GM23338 (cell line): ENCODE results near the gene S100PBP. TPM values are rescaled to one million over a fixed set of nuclear protein-coding genes. Genes with fewer than 3 reads are reported as not detected.
A peak's percentile ranks its signal among the peaks of the same experiment; 100 is the strongest.

Experiments
- ATAC-seq: fragments of 200-7000 bp; cut with Tn5 transposase; 3 replicates; pipeline ENCODE4 v1.9.1; 2020
- DNase-seq: peaks from one replicate; pipeline ENCODE4 v3.0.0-alpha.2; 2015; ENCODE audit warnings: low spot score
- H2AFZ ChIP-seq: fragments of 200-600 bp; sonication (generic); 2 replicates; pipeline ENCODE4 v1.8.0; 2016; ENCODE audit warnings: antibody characterized with exemption, mild to moderate bottlenecking, moderate library complexity
- H3F3A ChIP-seq: fragments of 200-600 bp; sonication (generic); replicated peaks from 2 replicates; pipeline ENCODE4 v1.8.0; 2017; ENCODE audit warnings: antibody characterized with exemption, mixed run types, low read depth
- H3K27ac ChIP-seq: fragments of 200-600 bp; sonication (generic); 2 replicates; pipeline ENCODE4 v1.6.1; 2016; ENCODE audit warnings: low read depth
- H3K27me3 ChIP-seq: fragments of 200-600 bp; sonication (generic); 2 replicates; pipeline ENCODE4 v1.8.0; 2016; ENCODE audit warnings: mild to moderate bottlenecking, mixed run types, moderate library complexity; ENCODE audit not compliant: insufficient read depth
- H3K36me3 ChIP-seq: fragments of 200-600 bp; sonication (generic); 2 replicates; pipeline ENCODE4 v1.8.0; 2016; ENCODE audit warnings: mild to moderate bottlenecking; ENCODE audit not compliant: insufficient read depth
- H3K4me1 ChIP-seq: fragments of 200-600 bp; sonication (generic); 2 replicates; pipeline ENCODE4 v1.8.0; 2016; ENCODE audit warnings: mild to moderate bottlenecking, moderate library complexity; ENCODE audit not compliant: insufficient read depth
- H3K4me2 ChIP-seq: fragments of 200-600 bp; sonication (generic); 2 replicates; pipeline ENCODE4 v1.7.1; 2017; ENCODE audit warnings: mixed run types
- H3K4me3 ChIP-seq: fragments of 200-600 bp; sonication (generic); 2 replicates; pipeline ENCODE4 v1.6.1; 2016; ENCODE audit warnings: mixed run types
- H3K79me2 ChIP-seq: fragments of 200-600 bp; sonication (generic); replicated peaks from 2 replicates; pipeline ENCODE4 v1.8.0; 2017; ENCODE audit warnings: mild to moderate bottlenecking; ENCODE audit not compliant: insufficient read depth
- H3K9me2 ChIP-seq: fragments of 200-600 bp; sonication (generic); 2 replicates; pipeline ENCODE4 v1.8.0; 2017; ENCODE audit not compliant: insufficient read depth
- H4K20me1 ChIP-seq: fragments of 200-600 bp; sonication (generic); replicated peaks from 2 replicates; pipeline ENCODE4 v1.8.0; 2017; ENCODE audit warnings: mild to moderate bottlenecking; ENCODE audit not compliant: insufficient read depth
- H3K27ac Mint-ChIP-seq: 2 replicates; pipeline ENCODE4 v1.8.0; 2020; ENCODE audit warnings: inconsistent platforms, mild to moderate bottlenecking, moderate library complexity, mixed read lengths
- H3K27me3 Mint-ChIP-seq: 3 replicates; pipeline ENCODE4 v1.8.0; 2022; ENCODE audit warnings: low read depth, mild to moderate bottlenecking, moderate library complexity, mixed read lengths, inconsistent platforms; ENCODE audit not compliant: insufficient read depth, poor library complexity
- H3K36me3 Mint-ChIP-seq: 3 replicates; pipeline ENCODE4 v1.8.0; 2021; ENCODE audit warnings: low read depth, mild to moderate bottlenecking, inconsistent platforms, moderate library complexity, mixed read lengths
- H3K4me1 Mint-ChIP-seq: 3 replicates; pipeline ENCODE4 v1.8.0; 2020; ENCODE audit warnings: mild to moderate bottlenecking, inconsistent platforms, mixed read lengths
- H3K4me3 Mint-ChIP-seq: 3 replicates; pipeline ENCODE4 v1.8.0; 2021; ENCODE audit warnings: moderate library complexity, mild to moderate bottlenecking, inconsistent platforms, mixed read lengths
- H3K9me3 Mint-ChIP-seq: 3 replicates; pipeline ENCODE4 v1.8.0; 2020; ENCODE audit warnings: moderate library complexity, mild to moderate bottlenecking, inconsistent platforms, mixed read lengths
- CREB1 ChIP-seq: fragments of 250-450 bp; sonication (Bioruptor Pico); IDR thresholded peaks from 2 replicates; pipeline ENCODE4 v1.5.0; 2020; ENCODE audit warnings: low read depth, mild to moderate bottlenecking, moderate library complexity
- CTCF ChIP-seq, 2 experiments: fragments of 200-600 bp in 1 of 2; sonication (generic) in 1 of 2; conservative IDR thresholded peaks; 2 replicates each; pipeline versions ENCODE4 v1.5.1 to v1.6.1; 2016 to 2017; ENCODE audit warnings: antibody characterized with exemption in 2 of 2, low read depth in 2 of 2, mild to moderate bottlenecking in 2 of 2, moderate library complexity in 1 of 2
- ETS1 ChIP-seq: IDR thresholded peaks from 2 replicates; pipeline ENCODE4 v1.6.1; 2016; ENCODE audit warnings: antibody characterized with exemption
- EZH2 ChIP-seq: fragments of 200-600 bp; sonication (generic); IDR thresholded peaks from one replicate; pipeline ENCODE4 v1.8.0; 2017; ENCODE audit warnings: antibody characterized with exemption, mild to moderate bottlenecking, low read depth; ENCODE audit not compliant: unreplicated experiment
- NANOG ChIP-seq: IDR thresholded peaks from 2 replicates; pipeline ENCODE4 v1.6.1; 2016; ENCODE audit warnings: antibody characterized with exemption, borderline replicate concordance
- POLR2AphosphoS5 ChIP-seq: IDR thresholded peaks from 2 replicates; pipeline ENCODE4 v1.6.1; 2016; ENCODE audit warnings: antibody characterized with exemption, low read depth
- REST ChIP-seq: IDR thresholded peaks from one replicate; pipeline ENCODE4 v1.6.1; 2018; ENCODE audit warnings: antibody characterized with exemption; ENCODE audit not compliant: unreplicated experiment
- STAT1 ChIP-seq: IDR thresholded peaks from one replicate; pipeline ENCODE4 v1.6.1; 2016; ENCODE audit warnings: antibody characterized with exemption; ENCODE audit not compliant: unreplicated experiment
- polyA plus RNA-seq: library from polyadenylated mRNA; unstranded; fragments of >200 nt; fragmentation: Nextera tagmentation; extraction: Ambion mirVana; gene quantifications from 2 replicates; pipeline ENCODE4 v1.2.1, GENCODE V29; 2016
- total RNA-seq: library from RNA; depleted of rRNA; stranded (reverse); fragments of >200 nt; shearing (Covaris generic); gene quantifications from 2 replicates; pipeline ENCODE4 v1.2.3, GENCODE V29; 2014

The S100PBP gene
- total and polyA plus RNA-seq, 2 experiments from 2014 or later: 30.6 to 65.2 TPM

GRCh38 chr1:32884726-32885125 lies 67.3 kb downstream of the S100PBP start (continued):
- TF ChIP-seq NANOG (no peak), POLR2AphosphoS5 (no peak), CTCF (conservative IDR thresholded peaks at IDR 0.05; ENCODE audit: low read depth in 2 of 2) (no peak)

- Mint-ChIP-seq H3K4me3 (peak overlapping the region; percentile 59), H3K4me1 (peaks cover 20% of the 10 kb centered on the region), H3K27me3 (peaks cover 27% of the 10 kb centered on the region), H3K36me3 (no peaks in the 10 kb centered on the region; the same call in 2 of the 3 replicates), H3K27ac (no peak overlapping the region), H3K9me3 (no peaks in the 10 kb centered on the region)
- Histone ChIP-seq H3K4me1 (peaks cover 15% of the 10 kb centered on the region), H3K4me3 (peak overlapping the region; percentile 52), H3K27ac (no peak overlapping the region), H3K36me3 (no peaks in the 10 kb centered on the region), H2AFZ (no peak overlapping the region; the same call in 1 of the 2 replicates), H3K4me2 (peak overlapping the region; percentile 74), H4K20me1 (peaks cover 6% of the 10 kb centered on the region), H3K79me2 (no peaks in the 10 kb centered on the region), H3F3A (no peaks in the 10 kb centered on the region), H3K27me3 (peaks cover 46% of the 10 kb centered on the region), H3K9me2 (no peaks in the 10 kb centered on the region)
- DNase-seq (no peak), ATAC-seq (no peak; the same call in 2 of the 3 replicates)
- TF ChIP-seq EZH2 (no peak), ETS1 (no peak), REST (no peak), CTCF (conservative IDR thresholded peaks at IDR 0.05; ENCODE audit: low read depth in 2 of 2) (no peak), STAT1 (no peak), CREB1 (CRISPR knock-in tag) (no peak)
Measured at GRCh38 chr1:32885676-32886003, 68.2 kb downstream of the S100PBP start.
